PC-3 (cell line): ENCODE measurements around the gene RYK. TPM values are rescaled to one million over a fixed set of nuclear protein-coding genes. Genes with fewer than 3 reads are reported as not detected.

Source experiments
- ATAC-seq: fragments of 200-7000 bp; cut with Tn5 transposase; 2 replicates; pipeline ENCODE4 v1.9.1; 2020; ENCODE audit warnings: mild to moderate bottlenecking, moderate library complexity
- BruUV-seq: library from RNA; stranded (reverse); fragments of 400-500 nt; replicated peaks from 2 replicates; lab custom pipeline; 2021; lab: Mats Ljungman, UMichigan
- CTCF ChIA-PET: fragments of 300-600 bp; sonication (Branson Sonifier 250); formaldehyde crosslinking; loops from one replicate; lab custom pipeline; 2022; ENCODE audit warnings: antibody characterized with exemption; lab: Charles Lee
- POLR2A ChIA-PET: fragments of 300-600 bp; sonication (Branson Sonifier 250); formaldehyde crosslinking; loops from one replicate; lab custom pipeline; 2022; ENCODE audit warnings: antibody characterized with exemption; ENCODE audit not compliant: unreplicated experiment; lab: Charles Lee
- DNase-seq: peaks from one replicate; pipeline ENCODE4 v3.0.0-alpha.2; 2015
- H2AFZ ChIP-seq: fragments of 300-600 bp; sonication (generic); 2 replicates; pipeline ENCODE4 v1.6.0; 2016; ENCODE audit warnings: antibody characterized with exemption, low read length
- H3F3A ChIP-seq: fragments of 300-600 bp; sonication (generic); one replicate; pipeline ENCODE4 v1.6.0; 2017; ENCODE audit warnings: antibody characterized with exemption, low read length, control low read depth, mild to moderate bottlenecking; ENCODE audit not compliant: unreplicated experiment
- H3K27ac ChIP-seq: fragments of 300-600 bp; sonication (generic); 2 replicates; pipeline ENCODE4 v1.5.1; 2016; ENCODE audit warnings: mild to moderate bottlenecking, low read length
- H3K27me3 ChIP-seq: fragments of 300-600 bp; sonication (generic); 2 replicates; pipeline ENCODE4 v1.6.1; 2016; ENCODE audit warnings: low read length, mixed read lengths
- H3K36me3 ChIP-seq: fragments of 300-600 bp; sonication (generic); 2 replicates; pipeline ENCODE4 v1.6.1; 2016; ENCODE audit warnings: low read depth, mixed run types, low read length, mixed read lengths
- H3K4me1 ChIP-seq: fragments of 300-600 bp; sonication (generic); 2 replicates; pipeline ENCODE4 v1.5.1; 2016; ENCODE audit warnings: low read length; ENCODE audit not compliant: insufficient read depth
- H3K4me2 ChIP-seq: fragments of 300-600 bp; sonication (generic); 2 replicates; pipeline ENCODE4 v1.6.0; 2016; ENCODE audit warnings: low read length
- H3K4me3 ChIP-seq: fragments of 300-600 bp; sonication (generic); 2 replicates; pipeline ENCODE4 v1.5.1; 2016; ENCODE audit warnings: mild to moderate bottlenecking, low read length, mixed read lengths
- H3K79me2 ChIP-seq: fragments of 300-600 bp; sonication (generic); 2 replicates; pipeline ENCODE4 v1.6.1; 2017; ENCODE audit warnings: low read length, mixed read lengths
- H3K9ac ChIP-seq: fragments of 300-600 bp; sonication (generic); 2 replicates; pipeline ENCODE4 v1.6.0; 2016; ENCODE audit warnings: mild to moderate bottlenecking, low read length
- H3K9me2 ChIP-seq: fragments of 300-600 bp; sonication (generic); replicated peaks from 2 replicates; pipeline ENCODE4 v1.6.1; 2016; ENCODE audit warnings: mixed run types, low read length, mixed read lengths
- H3K9me3 ChIP-seq: fragments of 300-600 bp; sonication (generic); 2 replicates; pipeline ENCODE4 v1.6.1; 2016; ENCODE audit warnings: low read length, mixed read lengths
- H4K20me1 ChIP-seq: fragments of 300-600 bp; sonication (generic); 2 replicates; pipeline ENCODE4 v1.6.1; 2016; ENCODE audit warnings: low read length, mixed read lengths
- CTCF ChIP-seq: fragments of 300-600 bp; sonication (generic); conservative IDR thresholded peaks from 2 replicates; pipeline ENCODE4 v1.5.1; 2017; ENCODE audit warnings: antibody characterized with exemption, low read depth, mild to moderate bottlenecking, low read length
- EZH2 ChIP-seq: fragments of 300-600 bp; sonication (generic); IDR thresholded peaks from one replicate; pipeline ENCODE4 v1.6.1; 2017; ENCODE audit warnings: antibody characterized with exemption, mild to moderate bottlenecking, low read length; ENCODE audit not compliant: unreplicated experiment
- EZH2phosphoT487 ChIP-seq: fragments of 300-600 bp; sonication (generic); IDR thresholded peaks from 2 replicates; pipeline ENCODE4 v1.6.1; 2018; ENCODE audit warnings: mild to moderate bottlenecking, antibody characterized with exemption, low read length, borderline replicate concordance
- intact Hi-C: fragments of 100-400 bp; cut with micrococcal nuclease; formaldehyde crosslinking; loops from 2 replicates; pipeline ENCODE4 v1.9.0; 2023
- total RNA-seq: library from RNA; depleted of rRNA; stranded (reverse); fragments of >200 nt; gene quantifications from 2 replicates; pipeline ENCODE4 v1.2.3, GENCODE V29; 2014

RYK gene
- total RNA-seq, 1 experiment from 2014 or later, result 47.2 TPM

DNA sequence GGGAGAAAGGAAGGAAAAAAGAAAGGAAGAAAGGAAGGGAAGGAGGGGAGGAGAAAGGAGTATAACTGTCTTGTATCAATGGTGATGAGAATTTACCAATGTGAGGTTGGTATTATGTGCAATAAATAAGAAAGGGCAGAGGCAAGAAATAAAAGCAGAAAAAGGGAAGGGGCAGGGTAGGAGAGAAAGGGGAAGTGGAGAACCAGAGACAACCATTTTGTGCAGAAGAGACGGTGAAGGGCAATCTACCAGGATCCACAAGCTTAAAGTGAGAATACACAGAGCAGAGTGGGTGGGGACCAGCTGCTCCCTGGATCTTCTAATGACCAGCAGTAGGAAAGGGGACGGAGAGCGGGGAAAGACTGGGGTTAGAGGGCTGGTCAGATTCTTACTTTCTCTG, 114.1 kb downstream of the RYK start:
- no peak overlapping the region for H3K4me3 ChIP-seq
- H3K27me3 ChIP-seq, result no peaks in the 10 kb centered on the region
- no peaks in the 10 kb centered on the region for H3K9me3 ChIP-seq
- BruUV-seq, result no TSS peak
- no peak for TF ChIP-seq EZH2
- no peak for TF ChIP-seq CTCF
- no peak for TF ChIP-seq EZH2phosphoT487
- H4K20me1 ChIP-seq, result no peaks in the 10 kb centered on the region
- H3K9me2 ChIP-seq, result no peaks in the 10 kb centered on the region
- no peak for ATAC-seq
- POLR2A ChIA-PET, result no interaction called here
- no peak overlapping the region for H3K4me2 ChIP-seq
- no peaks in the 10 kb centered on the region for H3F3A ChIP-seq
- CTCF ChIA-PET, result no interaction called here
- no peaks in the 10 kb centered on the region for H3K79me2 ChIP-seq
- no peak overlapping the region for H3K27ac ChIP-seq
- no peak overlapping the region for H2AFZ ChIP-seq
- no peaks in the 10 kb centered on the region for H3K4me1 ChIP-seq
- H3K9ac ChIP-seq, result no peak overlapping the region
- no peaks in the 10 kb centered on the region for H3K36me3 ChIP-seq
- no peak for DNase-seq
- intact Hi-C loops, result no loop called here

DNA sequence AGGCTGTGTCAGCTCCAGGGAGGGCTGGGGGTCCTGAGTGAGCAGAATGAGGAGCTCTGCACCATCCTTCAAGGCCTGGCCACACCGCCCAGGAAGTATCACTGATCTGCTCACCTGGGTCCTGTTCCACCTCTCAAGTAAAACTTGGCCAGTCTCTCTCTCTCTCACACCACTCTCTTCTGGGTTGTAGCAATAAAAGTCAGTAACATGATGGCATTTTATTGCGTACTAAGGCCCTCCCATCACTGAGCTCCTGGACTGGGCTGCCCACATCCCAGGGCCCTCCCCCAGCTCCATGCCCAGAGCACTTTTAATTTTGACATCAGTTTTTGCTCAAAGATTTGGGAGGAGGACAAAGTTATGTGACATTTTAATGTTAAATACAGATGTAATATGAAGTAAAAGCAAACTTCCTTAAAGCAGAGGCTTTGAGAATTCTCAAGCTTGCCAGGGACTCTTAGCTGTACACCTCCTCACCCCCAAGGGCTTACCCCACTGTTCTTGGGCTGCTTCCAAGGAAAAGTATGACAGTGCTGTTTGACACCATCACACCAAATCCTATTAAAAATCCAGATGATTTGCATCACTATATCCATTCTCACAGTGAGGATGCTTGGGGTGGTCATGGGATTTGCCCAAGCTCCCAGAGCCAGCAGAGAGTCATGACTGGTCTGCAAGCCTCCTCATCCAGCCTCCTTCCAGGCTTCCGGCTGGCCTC, 115.8 kb downstream of the RYK start:
- TF ChIP-seq EZH2phosphoT487 (no peak), CTCF (no peak), EZH2 (no peak)
- Histone ChIP-seq H3K9me3 (no peaks in the 10 kb centered on the region), H3K79me2 (no peaks in the 10 kb centered on the region), H3K4me3 (no peak overlapping the region), H3K27me3 (no peaks in the 10 kb centered on the region), H4K20me1 (no peaks in the 10 kb centered on the region), H2AFZ (no peak overlapping the region), H3K27ac (no peak overlapping the region), H3K4me1 (no peaks in the 10 kb centered on the region), H3K4me2 (no peak overlapping the region), H3K9me2 (no peaks in the 10 kb centered on the region), H3F3A (no peaks in the 10 kb centered on the region), H3K9ac (no peak overlapping the region), H3K36me3 (no peaks in the 10 kb centered on the region)
- no TSS peak for BruUV-seq
- POLR2A ChIA-PET, result no interaction called here
- ATAC-seq (no peak), DNase-seq (no peak)
- CTCF ChIA-PET, result no interaction called here
- intact Hi-C loops, result no loop called here

DNA sequence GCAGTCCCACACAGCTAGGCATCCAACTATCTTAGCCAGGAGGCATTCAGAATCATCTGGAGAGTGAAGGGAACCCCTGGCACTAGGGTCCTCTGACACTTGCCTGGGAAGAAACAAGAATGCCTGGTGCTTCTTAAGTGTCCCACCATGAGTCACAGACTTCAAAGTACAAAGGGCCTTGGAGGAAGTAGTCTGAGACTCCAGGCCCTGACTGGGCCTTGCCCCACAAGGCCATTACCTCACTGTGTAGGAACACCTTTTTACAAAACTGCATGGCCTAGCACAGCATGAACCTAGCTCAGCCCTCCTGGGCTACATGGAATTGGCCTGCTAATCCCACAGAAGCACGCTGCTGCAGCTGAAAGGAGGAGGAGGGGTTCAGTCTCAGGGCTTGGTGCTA, 116.4 kb downstream of the RYK start:
- Histone ChIP-seq H3K27me3 (no peaks in the 10 kb centered on the region), H3K79me2 (no peaks in the 10 kb centered on the region), H3F3A (no peaks in the 10 kb centered on the region), H3K27ac (no peak overlapping the region), H3K4me3 (no peak overlapping the region), H3K9ac (no peak overlapping the region), H3K36me3 (no peaks in the 10 kb centered on the region), H2AFZ (no peak overlapping the region), H3K9me2 (no peaks in the 10 kb centered on the region), H3K4me1 (no peaks in the 10 kb centered on the region), H3K4me2 (no peak overlapping the region), H4K20me1 (no peaks in the 10 kb centered on the region), H3K9me3 (no peaks in the 10 kb centered on the region)
- POLR2A ChIA-PET, result no interaction called here
- TF ChIP-seq EZH2phosphoT487 (no peak), CTCF (no peak), EZH2 (no peak)
- BruUV-seq, result no TSS peak
- CTCF ChIA-PET, result no interaction called here
- DNase-seq (no peak), ATAC-seq (no peak)
- intact Hi-C loops, result no loop called here
